Measurements from ENCODE around the gene COL25A1.

Gene COL25A1

GRCh38 chr4:109291707-109292238, 10.7 kb downstream of the COL25A1 start:
- no peak for DNase-seq

DNA sequence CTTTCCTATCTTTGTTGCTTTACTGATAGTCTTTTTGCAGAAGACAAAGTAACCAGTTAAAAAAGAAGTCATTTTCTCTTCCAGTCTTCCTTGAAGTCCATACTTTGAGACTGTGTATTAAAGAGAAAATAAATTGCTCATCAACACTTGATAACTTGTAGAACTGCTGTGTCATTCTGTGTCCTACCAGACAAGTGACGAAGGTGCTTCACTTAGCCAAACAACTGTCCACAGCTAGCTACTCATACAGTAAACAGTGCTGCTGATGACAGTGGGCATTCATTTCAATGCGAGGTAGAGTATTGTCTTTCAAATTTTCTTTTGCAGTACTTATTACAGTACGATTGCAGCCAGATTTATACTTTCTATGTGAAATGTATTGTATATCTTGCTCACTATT, 11.5 kb downstream of the COL25A1 start:
- no peak for DNase-seq

GRCh38 chr4:109278594-109279031, 23.8 kb downstream of the COL25A1 start:
- no peak for DNase-seq

DNA sequence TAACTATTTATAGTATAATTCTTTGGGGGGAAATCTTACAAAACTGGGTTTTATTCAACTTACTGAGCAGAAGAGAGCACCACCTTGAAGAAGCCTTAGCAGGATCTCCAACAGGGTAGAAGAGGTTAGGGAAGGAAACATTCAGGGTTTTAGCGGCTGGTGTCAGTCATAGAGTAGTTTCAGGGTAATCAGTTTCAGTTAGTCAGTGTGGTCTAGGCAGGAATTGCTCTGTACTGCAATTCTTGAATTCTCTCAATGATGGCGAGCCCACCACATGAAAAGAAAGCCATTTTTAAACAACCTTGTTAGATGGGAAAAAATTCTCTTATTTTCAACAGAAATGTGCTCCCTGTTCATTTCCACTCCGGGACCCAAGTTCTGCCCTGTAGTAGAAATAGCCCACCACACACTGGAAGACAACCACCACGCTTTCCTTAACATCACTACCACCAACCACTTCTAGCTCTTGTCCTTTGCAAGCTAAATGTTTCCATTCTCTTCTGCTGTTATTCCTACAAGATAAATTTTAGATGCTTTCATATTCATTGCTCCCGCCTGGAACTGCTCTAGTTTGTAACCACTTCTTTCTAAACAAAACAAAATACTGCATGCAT, 25.9 kb downstream of the COL25A1 start:
- no peak for DNase-seq

- no peak for DNase-seq
Observed at GRCh38 chr4:109275066-109275745, 27.3 kb downstream of the COL25A1 start.

DNA sequence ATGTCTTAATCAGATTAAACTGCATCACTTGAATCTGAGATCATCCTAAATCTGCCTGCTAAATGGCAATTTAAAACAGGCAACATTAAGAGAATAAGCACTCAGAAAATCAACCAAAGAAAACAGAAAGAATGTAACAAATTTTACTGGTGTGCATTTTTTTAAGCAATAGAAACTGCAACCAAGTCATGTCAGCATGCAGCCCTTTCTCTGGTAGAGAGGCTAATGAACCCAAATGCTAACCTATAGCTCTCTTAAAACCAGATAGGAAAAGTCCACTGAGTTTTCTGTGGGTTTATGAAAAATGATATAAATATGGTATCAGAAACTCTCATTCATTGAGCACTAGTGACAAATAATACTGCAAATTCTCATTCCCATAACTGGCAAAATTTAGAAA, 35.6 kb downstream of the COL25A1 start:
- no peak for DNase-seq

- no peak for DNase-seq
Observed at GRCh38 chr4:109266236-109266635, 36.2 kb downstream of the COL25A1 start.

DNA sequence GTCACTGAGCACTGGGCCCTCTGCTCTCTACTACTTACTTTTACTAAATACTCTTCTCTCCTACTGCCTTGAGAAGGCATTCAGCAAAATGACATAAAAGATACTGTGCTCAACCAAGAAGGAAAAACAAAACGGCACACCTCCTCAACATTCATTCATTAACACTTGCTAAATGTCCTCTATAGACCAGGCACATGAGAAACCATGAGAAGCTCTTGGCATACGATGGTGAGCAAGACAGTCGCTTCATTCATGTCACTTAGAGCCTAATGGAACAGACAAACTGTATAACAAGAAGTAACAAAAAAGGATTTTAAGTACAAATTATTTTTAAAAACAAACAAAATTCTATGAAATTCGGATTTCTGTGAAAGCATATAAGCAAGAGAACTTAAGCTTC, 38.7 kb downstream of the COL25A1 start:
- DNase-seq, result no peak

GRCh38 chr4:109256818-109257217, 45.6 kb downstream of the COL25A1 start:
- DNase-seq, result no peak

DNA sequence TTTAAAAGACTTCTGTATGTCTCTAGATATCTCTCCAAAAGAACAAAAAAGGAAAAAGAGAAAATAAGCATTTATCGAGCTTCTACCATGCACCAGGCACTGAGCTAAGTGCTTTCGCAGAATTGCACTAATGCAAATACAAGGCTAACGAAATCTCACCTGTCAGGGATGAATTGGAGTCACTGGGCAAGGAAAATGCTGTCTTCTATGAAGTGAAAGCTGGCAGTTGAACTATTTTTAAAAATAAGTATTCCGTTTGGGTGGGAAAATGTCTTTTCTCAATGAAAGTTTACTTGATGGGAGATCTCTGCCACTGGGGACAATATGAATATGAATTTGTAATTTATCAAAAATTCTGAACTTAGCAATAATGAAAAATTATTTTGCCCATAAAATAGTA, 47.6 kb downstream of the COL25A1 start:
- DNase-seq, result no peak

- DNase-seq, result no peak
Observed at GRCh38 chr4:109251396-109251795, 51.1 kb downstream of the COL25A1 start.

DNA sequence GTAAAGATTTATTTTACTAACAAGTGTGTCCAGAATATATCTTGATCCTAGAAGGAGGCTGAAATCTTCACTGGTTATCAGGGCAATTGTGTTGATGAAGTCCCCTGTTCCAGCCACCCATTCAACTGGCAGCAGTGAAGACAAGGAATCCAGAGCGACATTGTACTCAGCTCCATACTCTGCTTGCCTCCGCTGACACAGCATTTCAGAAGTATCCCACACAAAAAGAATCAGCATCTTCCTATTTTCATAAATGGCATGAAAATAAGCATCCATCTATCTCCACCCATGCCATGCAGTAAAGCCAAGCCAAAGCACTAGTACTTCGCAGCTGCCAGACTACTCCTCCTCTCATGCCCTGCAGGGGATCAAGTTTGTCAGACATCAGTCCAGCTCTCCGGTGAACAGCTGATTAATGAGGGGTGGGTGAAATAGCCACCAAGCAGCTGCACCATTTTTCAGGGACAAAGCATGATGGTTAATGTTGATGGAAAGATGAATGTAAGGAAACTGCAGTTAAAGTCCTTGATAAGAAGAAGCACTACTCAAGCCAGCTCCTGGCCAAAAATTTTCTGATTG, 54.0 kb downstream of the COL25A1 start:
- DNase-seq, result no peak

DNA sequence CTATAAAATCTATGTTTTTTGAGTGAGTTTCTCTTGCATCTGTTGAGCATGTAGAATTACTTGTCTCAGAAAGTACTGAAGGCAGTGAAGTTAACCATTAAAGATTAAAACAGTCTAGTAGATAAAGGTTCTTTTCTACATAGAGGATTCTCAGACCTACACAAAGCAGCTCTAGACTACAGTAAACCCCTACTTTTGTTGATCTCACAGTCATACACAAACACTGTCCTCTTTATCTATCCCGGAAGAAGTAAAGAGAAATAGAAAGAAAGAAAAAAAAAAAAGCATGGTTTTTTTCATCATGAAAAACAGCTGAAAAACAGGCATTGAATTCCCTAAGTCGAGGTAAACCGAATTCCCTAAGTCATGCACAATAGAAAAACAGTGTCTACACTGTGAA, 58.6 kb downstream of the COL25A1 start:
- DNase-seq, result no peak

GRCh38 chr4:109238746-109239145, 63.7 kb downstream of the COL25A1 start:
- DNase-seq, result no peak

- DNase-seq, result no peak
Observed at GRCh38 chr4:109235683-109236082, 66.8 kb downstream of the COL25A1 start.

DNA sequence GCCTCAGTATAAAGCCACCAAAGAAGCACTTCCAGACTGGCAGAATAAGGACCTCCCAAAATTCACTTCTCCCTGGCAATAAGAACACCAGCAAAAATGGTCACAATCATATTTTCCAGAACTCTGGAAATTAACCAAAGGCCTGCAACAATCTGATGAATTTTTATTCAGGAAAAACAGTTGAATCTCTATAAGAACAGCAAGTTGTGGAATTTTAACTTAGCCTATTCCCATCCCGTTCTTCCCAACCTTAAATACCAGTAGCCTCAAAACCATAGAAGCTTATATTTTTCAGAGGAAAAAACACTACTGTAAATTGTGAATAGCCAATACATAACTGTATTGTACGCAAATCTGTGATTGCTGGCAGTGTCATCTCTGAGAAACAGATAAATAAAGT, 67.9 kb downstream of the COL25A1 start:
- no peak for DNase-seq

- DNase-seq, result no peak
Observed at GRCh38 chr4:109233570-109233969, 68.9 kb downstream of the COL25A1 start.

DNA sequence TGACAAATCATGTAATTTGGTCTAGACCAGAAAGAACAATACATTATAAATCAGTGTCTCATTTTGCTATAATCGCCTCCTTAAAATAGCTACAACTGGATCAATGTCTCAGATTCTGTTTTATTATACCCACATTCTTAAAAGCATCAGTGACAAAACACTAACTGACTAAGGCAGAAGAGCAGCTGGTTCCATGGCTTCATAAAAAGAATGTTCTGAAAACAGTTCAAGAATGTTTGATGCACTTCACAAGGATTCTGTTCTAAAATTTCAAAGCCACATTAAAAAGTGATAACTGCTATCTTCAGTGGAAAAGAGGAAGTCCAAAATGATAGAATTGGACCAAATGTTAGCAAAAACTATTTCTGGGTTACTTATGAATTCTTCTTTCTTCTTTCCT, 69.8 kb downstream of the COL25A1 start:
- DNase-seq, result no peak

DNA sequence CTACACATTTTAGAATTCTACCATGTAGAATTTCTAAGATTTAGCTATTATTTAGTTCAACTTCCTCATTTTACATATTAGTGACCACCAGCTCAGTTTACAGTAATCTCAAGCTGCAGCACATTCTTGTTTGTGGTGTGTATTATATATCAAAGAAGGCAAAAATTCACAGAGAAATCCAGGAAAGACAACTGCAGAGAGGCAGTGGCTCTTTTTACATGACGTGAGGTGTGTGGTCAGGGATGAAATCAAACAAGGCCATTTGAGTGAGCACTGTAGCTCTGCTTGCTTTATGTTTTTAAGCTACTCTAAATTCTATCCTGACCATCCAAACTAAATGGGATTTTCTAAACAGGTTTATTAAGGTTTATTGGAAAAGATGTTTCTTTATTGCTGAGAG, 71.1 kb downstream of the COL25A1 start:
- no peak for DNase-seq

- no peak for DNase-seq
Observed at GRCh38 chr4:109229028-109229427, 73.4 kb downstream of the COL25A1 start.

- DNase-seq, result no peak
Observed at GRCh38 chr4:109218288-109218687, 84.2 kb downstream of the COL25A1 start.

DNA sequence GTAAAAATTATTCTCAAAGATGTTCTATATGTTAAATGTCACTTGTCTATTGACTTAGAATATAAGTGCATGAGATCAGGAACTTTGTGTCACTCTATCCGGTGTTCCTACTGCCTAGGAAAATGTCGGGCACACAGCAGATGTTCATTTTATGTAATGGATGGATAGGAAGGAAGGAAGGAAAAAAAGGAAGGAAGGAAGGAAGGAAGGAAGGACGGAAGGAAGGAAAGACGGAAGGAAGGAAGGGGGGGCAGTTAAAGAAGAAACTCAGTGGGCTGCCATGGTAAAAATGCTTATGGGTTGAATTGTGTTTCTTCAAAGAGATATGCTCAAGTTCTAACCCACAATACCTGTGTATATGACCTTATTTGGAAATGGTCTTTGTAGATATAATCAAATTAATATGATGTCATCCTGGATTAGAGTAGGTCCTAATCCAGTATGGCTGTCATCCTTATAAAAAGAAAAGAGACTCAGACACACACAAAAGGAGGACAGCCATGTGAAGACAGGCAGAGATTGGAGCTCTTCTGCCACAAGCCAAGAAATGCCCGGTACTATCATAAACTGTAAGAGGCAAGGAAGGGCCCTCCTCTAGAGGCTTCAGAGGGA, 86.3 kb downstream of the COL25A1 start:
- no peak for DNase-seq

DNA sequence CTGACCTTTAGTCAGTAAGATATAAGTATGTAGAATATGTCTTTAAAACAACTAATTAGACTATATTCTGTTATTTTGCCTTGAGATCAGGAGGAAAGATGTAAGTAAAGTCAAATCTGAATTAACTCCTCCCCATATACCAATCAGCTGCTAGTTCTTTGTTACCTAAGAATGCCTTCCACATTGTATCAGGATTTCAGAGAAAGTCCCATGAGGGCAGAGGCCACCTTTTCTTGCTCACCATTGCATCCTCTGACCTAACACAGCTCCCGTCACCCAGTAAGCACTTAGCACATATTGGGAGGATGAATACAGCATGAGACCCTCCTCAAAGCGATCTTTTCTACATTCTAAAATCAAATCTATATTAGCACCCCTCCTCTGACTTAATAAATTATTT, 87.0 kb downstream of the COL25A1 start:
- no peak for DNase-seq

All from hematopoietic multipotent progenitor cell treated with erythropoietin and hydrocortisone succinate and interleukin-3 and kit ligand, for 8 days (in vitro differentiated cells).